ENCODE data around the gene PXMP4.

PXMP4 gene

GRCh38 chr20:33669224-33669623, 50.9 kb downstream of the PXMP4 start:
- no peak for TF ChIP-seq TSHZ2 (CRISPR knock-in tag; IDR thresholded peaks at IDR 0.05)
- no peak for TF ChIP-seq ARNTL (CRISPR knock-in tag; IDR thresholded peaks at IDR 0.05; ENCODE audit: borderline replicate concordance, low read depth)
- no peak for TF ChIP-seq ZFP3 (CRISPR knock-in tag; IDR thresholded peaks at IDR 0.05)
- TF ChIP-seq CSDC2 (CRISPR knock-in tag; IDR thresholded peaks at IDR 0.05): no peak
- no peak for TF ChIP-seq BACH2 (CRISPR knock-in tag; IDR thresholded peaks at IDR 0.05; ENCODE audit: borderline replicate concordance)
- TF ChIP-seq OSR1 (CRISPR knock-in tag; IDR thresholded peaks at IDR 0.05): no peak
- TF ChIP-seq ZNF8 (CRISPR knock-in tag; IDR thresholded peaks at IDR 0.05): no peak
- no peak for TF ChIP-seq PPARA (CRISPR knock-in tag; IDR thresholded peaks at IDR 0.05; ENCODE audit: borderline replicate concordance)
- ATAC-seq: no peak

- no peak for TF ChIP-seq ZNF565 (CRISPR knock-in tag; conservative IDR thresholded peaks at IDR 0.05; ENCODE audit: low read depth)
- no peak for TF ChIP-seq GLIS3 (CRISPR knock-in tag; IDR thresholded peaks at IDR 0.05)
- TF ChIP-seq ESRRG (CRISPR knock-in tag; IDR thresholded peaks at IDR 0.05): no peak
- no peak for TF ChIP-seq ZC3H10 (CRISPR knock-in tag; IDR thresholded peaks at IDR 0.05)
- no peak for TF ChIP-seq BACH2 (CRISPR knock-in tag; IDR thresholded peaks at IDR 0.05; ENCODE audit: borderline replicate concordance)
- TF ChIP-seq POU6F1 (CRISPR knock-in tag; IDR thresholded peaks at IDR 0.05; ENCODE audit: borderline replicate concordance, low read depth): no peak
- no peak for TF ChIP-seq PATZ1 (CRISPR knock-in tag; IDR thresholded peaks at IDR 0.05; ENCODE audit: borderline replicate concordance)
- TF ChIP-seq TCF4 (CRISPR knock-in tag; IDR thresholded peaks at IDR 0.05; ENCODE audit: borderline replicate concordance): no peak
- no peak for TF ChIP-seq TSHZ2 (CRISPR knock-in tag; IDR thresholded peaks at IDR 0.05)
- no peak for TF ChIP-seq CSRNP3 (CRISPR knock-in tag; IDR thresholded peaks at IDR 0.05)
- no peak for TF ChIP-seq RARB (CRISPR knock-in tag; IDR thresholded peaks at IDR 0.05)
- TF ChIP-seq ZFP3 (CRISPR knock-in tag; IDR thresholded peaks at IDR 0.05): no peak
- TF ChIP-seq TOX (CRISPR knock-in tag; IDR thresholded peaks at IDR 0.05; ENCODE audit: borderline replicate concordance): no peak
- no peak for TF ChIP-seq ZNF70 (CRISPR knock-in tag; IDR thresholded peaks at IDR 0.05)
- TF ChIP-seq PPARA (CRISPR knock-in tag; IDR thresholded peaks at IDR 0.05; ENCODE audit: borderline replicate concordance): no peak
- no peak for TF ChIP-seq ISL1 (CRISPR knock-in tag; IDR thresholded peaks at IDR 0.05)
- TF ChIP-seq ARNTL (CRISPR knock-in tag; IDR thresholded peaks at IDR 0.05; ENCODE audit: borderline replicate concordance, low read depth): no peak
- TF ChIP-seq CSDC2 (CRISPR knock-in tag; IDR thresholded peaks at IDR 0.05): no peak
- no peak for TF ChIP-seq SNAI2 (CRISPR knock-in tag; IDR thresholded peaks at IDR 0.05)
- TF ChIP-seq CREB5 (CRISPR knock-in tag; IDR thresholded peaks at IDR 0.05; ENCODE audit: low read depth): no peak
- no peak for ATAC-seq
These were observed 51.5 kb downstream of the PXMP4 start for GRCh38 chr20:33668466-33669155.
